CD4-positive, CD25-positive, alpha-beta regulatory T cell (primary cell): Measurements from ENCODE around the gene LGALS8. TPM values are rescaled to one million over a fixed set of nuclear protein-coding genes. Genes with fewer than 3 reads are reported as not detected.

Experiments used
- ATAC-seq, 2 donors: fragments of 150-1000 bp; cut with Tn5 transposase; one replicate each; pipeline ENCODE4 v1.10.0; 2021; ENCODE audit warnings: low read depth in 2 of 2, moderate number of reproducible peaks in 2 of 2, moderate library complexity in 1 of 2
- DNase-seq, 3 donors: peaks; one replicate each; pipeline versions ENCODE4 v3.0.0 to v3.0.0-alpha.2; 2012 to 2022; ENCODE audit warnings: mixed read lengths in 1 of 3
- H3K27ac ChIP-seq: one replicate; pipeline ENCODE4 v1.7.0; 2013; ENCODE audit warnings: mild to moderate bottlenecking, low read length; ENCODE audit not compliant: insufficient read depth, poor library complexity, severe bottlenecking
- H3K27me3 ChIP-seq: one replicate; pipeline ENCODE4 v1.7.0; 2013; ENCODE audit warnings: low read length; ENCODE audit not compliant: control insufficient read depth, insufficient read depth
- H3K36me3 ChIP-seq: one replicate; pipeline ENCODE4 v1.7.0; 2013; ENCODE audit warnings: mild to moderate bottlenecking, low read length, moderate library complexity; ENCODE audit not compliant: control insufficient read depth, insufficient read depth
- H3K4me1 ChIP-seq: 2 replicates; pipeline ENCODE4 v1.7.0; 2013; ENCODE audit warnings: mild to moderate bottlenecking, low read length; ENCODE audit not compliant: insufficient read depth, control insufficient read depth, poor library complexity, severe bottlenecking
- H3K4me3 ChIP-seq: one replicate; pipeline ENCODE4 v1.7.0; 2013; ENCODE audit warnings: low read depth, mild to moderate bottlenecking, low read length, moderate library complexity
- H3K9me3 ChIP-seq, 2 experiments: 1 replicate in 1 of 2; 2 replicates in 1 of 2; pipeline ENCODE4 v1.7.0; 2013; ENCODE audit warnings: low read length in 2 of 2, mild to moderate bottlenecking in 1 of 2, moderate library complexity in 1 of 2; ENCODE audit not compliant: control insufficient read depth in 2 of 2
- H3K27ac Mint-ChIP-seq, 3 donors: one replicate each; pipeline ENCODE4 v1.8.0; 2020 to 2022; ENCODE audit warnings: mild to moderate bottlenecking in 3 of 3, mixed read lengths in 3 of 3, moderate library complexity in 2 of 3
- H3K27me3 Mint-ChIP-seq: one replicate; pipeline ENCODE4 v1.8.0; 2022; ENCODE audit warnings: mild to moderate bottlenecking, mixed read lengths
- H3K36me3 Mint-ChIP-seq: one replicate; pipeline ENCODE4 v1.8.0; 2020; ENCODE audit warnings: mixed read lengths
- H3K4me1 Mint-ChIP-seq, 4 donors: one replicate each; pipeline ENCODE4 v1.8.0; 2020 to 2022; ENCODE audit warnings: mixed read lengths in 4 of 4, mild to moderate bottlenecking in 1 of 4
- H3K4me3 Mint-ChIP-seq, 4 donors: one replicate each; pipeline ENCODE4 v1.8.0; 2020 to 2022; ENCODE audit warnings: mild to moderate bottlenecking in 4 of 4, mixed read lengths in 4 of 4, moderate library complexity in 3 of 4
- H3K9me3 Mint-ChIP-seq, 7 donors: one replicate each; pipeline ENCODE4 v1.8.0; 2020 to 2022; ENCODE audit warnings: mixed read lengths in 7 of 7, mild to moderate bottlenecking in 3 of 7, moderate library complexity in 2 of 7
- polyA plus RNA-seq, 4 donors: library from polyadenylated mRNA; unstranded; fragments of 300-500 nt; fragmentation: Illumina TruSeq; gene quantifications; one replicate each; pipeline ENCODE4 v1.2.3, GENCODE V29; 2021
- total RNA-seq: library from RNA; stranded (reverse); gene quantifications from one replicate; pipeline ENCODE4 v1.2.3, GENCODE V29; 2022

The LGALS8 gene
- total and polyA plus RNA-seq, 5 donors from 2014 or later: 53.3 to 183 (median 65.8) TPM

- Histone ChIP-seq H3K9me3 (no peaks in the 10 kb centered on the region), H3K4me3 (peak overlapping the region; percentile 45), H3K27me3 (no peaks in the 10 kb centered on the region), H3K4me1 (peaks cover 33% of the 10 kb centered on the region), H3K27ac (peak overlapping the region; percentile 65), H3K36me3 (peaks cover 42% of the 10 kb centered on the region)
- peaks cover 37% of the 10 kb centered on the region for H3K36me3 Mint-ChIP-seq
- H3K4me3 Mint-ChIP-seq: peak overlapping the region; percentile 13 to 74 (median 36)
- no peaks in the 10 kb centered on the region for H3K9me3 Mint-ChIP-seq
- peak overlapping the region; percentile 69 to 87 (median 86) for H3K27ac Mint-ChIP-seq
- no peaks in the 10 kb centered on the region for H3K27me3 Mint-ChIP-seq
- H3K4me1 Mint-ChIP-seq: peaks cover 30 to 60% (median 46%) of the 10 kb centered on the region in 4 donors
- DNase-seq: peak in 2 of 3 donors; percentile 17 to 49
- peak; percentile 84 to 85 for ATAC-seq
Observed at GRCh38 chr1:236534151-236534651, 10.4 kb downstream of the LGALS8 start.

- Mint-ChIP-seq H3K4me3 (no peak overlapping the region), H3K27ac (peak overlapping the region in 1 of 3 donors; percentile 75)
- ATAC-seq: no peak
Observed at GRCh38 chr1:236535190-236535589, 11.4 kb downstream of the LGALS8 start.

GRCh38 chr1:236535662-236536161 is 11.9 kb downstream of the LGALS8 start:
- no peak for DNase-seq
- Mint-ChIP-seq H3K36me3 (peaks cover 46% of the 10 kb centered on the region), H3K27ac (peak overlapping the region in 2 of 3 donors; percentile 65 to 75)

More at GRCh38 chr1:236535190-236535589, 11.4 kb downstream of the LGALS8 start:
- H3K9me3 ChIP-seq: no peaks in the 10 kb centered on the region
- H3K4me1 ChIP-seq: peaks cover 33% of the 10 kb centered on the region
- no peaks in the 10 kb centered on the region for H3K9me3 Mint-ChIP-seq
- H3K27me3 ChIP-seq: no peaks in the 10 kb centered on the region
- H3K4me3 ChIP-seq: no peak overlapping the region
- H3K36me3 ChIP-seq: peaks cover 52% of the 10 kb centered on the region
- peak overlapping the region; percentile 65 for H3K27ac ChIP-seq
- H3K27me3 Mint-ChIP-seq: no peaks in the 10 kb centered on the region
- peaks cover 44% of the 10 kb centered on the region for H3K36me3 Mint-ChIP-seq
- no peak for DNase-seq
- H3K4me1 Mint-ChIP-seq: peaks cover 30 to 56% (median 45%) of the 10 kb centered on the region in 4 donors

GRCh38 chr1:236536540-236536939 is 12.8 kb downstream of the LGALS8 start:
- Histone ChIP-seq H3K27me3 (no peaks in the 10 kb centered on the region), H3K4me3 (no peak overlapping the region), H3K27ac (no peak overlapping the region), H3K9me3 (no peaks in the 10 kb centered on the region), H3K36me3 (peaks cover 62% of the 10 kb centered on the region), H3K4me1 (peaks cover 31% of the 10 kb centered on the region)
- Mint-ChIP-seq H3K36me3 (peaks cover 44% of the 10 kb centered on the region), H3K4me1 (peaks cover 21 to 51% (median 36%) of the 10 kb centered on the region in 4 donors), H3K9me3 (no peaks in the 10 kb centered on the region), H3K4me3 (no peak overlapping the region), H3K27me3 (no peaks in the 10 kb centered on the region), H3K27ac (peak overlapping the region in 2 of 3 donors; percentile 75 to 87)
- no peak for ATAC-seq
- no peak for DNase-seq

More at GRCh38 chr1:236535662-236536161, 11.9 kb downstream of the LGALS8 start:
- Histone ChIP-seq H3K4me1 (peaks cover 33% of the 10 kb centered on the region), H3K4me3 (no peak overlapping the region), H3K27ac (no peak overlapping the region), H3K9me3 (no peaks in the 10 kb centered on the region), H3K27me3 (no peaks in the 10 kb centered on the region), H3K36me3 (peaks cover 58% of the 10 kb centered on the region)
- Mint-ChIP-seq H3K4me1 (peaks cover 27 to 56% (median 41%) of the 10 kb centered on the region in 4 donors), H3K27me3 (no peaks in the 10 kb centered on the region), H3K4me3 (peak overlapping the region in 1 of 4 donors; percentile 44), H3K9me3 (no peaks in the 10 kb centered on the region)
- no peak for ATAC-seq

- peaks cover 58% of the 10 kb centered on the region for H3K36me3 Mint-ChIP-seq
- Histone ChIP-seq H3K4me3 (no peak overlapping the region), H3K9me3 (no peaks in the 10 kb centered on the region), H3K27me3 (no peaks in the 10 kb centered on the region), H3K4me1 (peaks cover 12% of the 10 kb centered on the region), H3K36me3 (peaks cover 92% of the 10 kb centered on the region), H3K27ac (no peak overlapping the region)
- H3K4me3 Mint-ChIP-seq: no peak overlapping the region
- DNase-seq (no peak), ATAC-seq (no peak)
- H3K27me3 Mint-ChIP-seq: no peaks in the 10 kb centered on the region
- peaks cover 10 to 40% (median 21%) of the 10 kb centered on the region in 4 donors for H3K4me1 Mint-ChIP-seq
- H3K27ac Mint-ChIP-seq: peak overlapping the region in 1 of 3 donors; percentile 78
- H3K9me3 Mint-ChIP-seq: no peaks in the 10 kb centered on the region
Observed at GRCh38 chr1:236540813-236541465, 17.2 kb downstream of the LGALS8 start.

GRCh38 chr1:236541710-236542109 is 17.9 kb downstream of the LGALS8 start:
- H3K9me3 ChIP-seq: no peaks in the 10 kb centered on the region
- no peaks in the 10 kb centered on the region for H3K9me3 Mint-ChIP-seq
- peaks cover 60% of the 10 kb centered on the region for H3K36me3 Mint-ChIP-seq
- DNase-seq (no peak), ATAC-seq (no peak)
- H3K27ac ChIP-seq: no peak overlapping the region
- no peaks in the 10 kb centered on the region for H3K27me3 ChIP-seq
- no peak overlapping the region for H3K4me3 ChIP-seq
- H3K4me3 Mint-ChIP-seq: no peak overlapping the region
- peaks cover 16 to 42% (median 23%) of the 10 kb centered on the region in 4 donors for H3K4me1 Mint-ChIP-seq
- peaks cover 91% of the 10 kb centered on the region for H3K36me3 ChIP-seq
- H3K27me3 Mint-ChIP-seq: no peaks in the 10 kb centered on the region
- peaks cover 20% of the 10 kb centered on the region for H3K4me1 ChIP-seq
- H3K27ac Mint-ChIP-seq: peak overlapping the region in 1 of 3 donors; percentile 71

GRCh38 chr1:236543065-236543669 is 19.4 kb downstream of the LGALS8 start:
- no peak overlapping the region for H3K27ac ChIP-seq
- H3K4me3 ChIP-seq: no peak overlapping the region
- Mint-ChIP-seq H3K4me3 (no peak overlapping the region), H3K9me3 (no peaks in the 10 kb centered on the region), H3K4me1 (peaks cover 16 to 41% (median 26%) of the 10 kb centered on the region in 4 donors), H3K36me3 (peaks cover 69% of the 10 kb centered on the region), H3K27ac (peak overlapping the region in 2 of 3 donors; percentile 4 to 85), H3K27me3 (no peaks in the 10 kb centered on the region)
- no peak for DNase-seq
- peaks cover 20% of the 10 kb centered on the region for H3K4me1 ChIP-seq
- no peak for ATAC-seq
- no peaks in the 10 kb centered on the region for H3K9me3 ChIP-seq
- H3K27me3 ChIP-seq: no peaks in the 10 kb centered on the region
- H3K36me3 ChIP-seq: peaks cover 97% of the 10 kb centered on the region
